H9 (cell line): ENCODE results near the gene DDOST. TPM values are rescaled to one million over a fixed set of nuclear protein-coding genes. Genes with fewer than 3 reads are reported as not detected.

ENCODE experiments used
- DNase-seq: peaks from one replicate; pipeline ENCODE4 v3.0.0-alpha.2; 2017
- H2AFZ ChIP-seq: one replicate; pipeline ENCODE4 v1.6.1; 2013; ENCODE audit warnings: mild to moderate bottlenecking, low read length, control low read depth, moderate library complexity
- H2AK5ac ChIP-seq: 2 replicates; pipeline ENCODE4 v1.6.1; 2013; ENCODE audit warnings: low read length, control low read depth, mixed read lengths; ENCODE audit not compliant: insufficient read length
- H2BK120ac ChIP-seq: one replicate; pipeline ENCODE4 v1.6.1; 2013; ENCODE audit warnings: low read depth, mild to moderate bottlenecking, low read length, control low read depth, inconsistent platforms; ENCODE audit not compliant: poor library complexity, severe bottlenecking
- H2BK12ac ChIP-seq: 2 replicates; pipeline ENCODE4 v1.6.1; 2013; ENCODE audit warnings: low read length, control low read depth, mixed read lengths, low read depth; ENCODE audit not compliant: insufficient read length
- H2BK15ac ChIP-seq: 2 replicates; pipeline ENCODE4 v1.6.1; 2013; ENCODE audit warnings: low read depth, low read length, control low read depth
- H2BK20ac ChIP-seq: one replicate; pipeline ENCODE4 v1.6.1; 2013; ENCODE audit warnings: low read depth, mild to moderate bottlenecking, low read length, control low read depth, inconsistent platforms; ENCODE audit not compliant: poor library complexity, severe bottlenecking
- H2BK5ac ChIP-seq: 2 replicates; pipeline ENCODE4 v1.6.1; 2013; ENCODE audit warnings: low read length, control low read depth, mixed read lengths; ENCODE audit not compliant: insufficient read length
- H3K14ac ChIP-seq: 2 replicates; pipeline ENCODE4 v1.6.1; 2013; ENCODE audit warnings: low read length, control low read depth; ENCODE audit not compliant: insufficient read depth
- H3K18ac ChIP-seq: 2 replicates; pipeline ENCODE4 v1.6.1; 2013; ENCODE audit warnings: low read depth, mild to moderate bottlenecking, mixed read lengths, low read length, control low read depth; ENCODE audit not compliant: insufficient read length
- H3K23ac ChIP-seq: 2 replicates; pipeline ENCODE4 v1.6.1; 2013; ENCODE audit warnings: low read length, control low read depth, mixed read lengths, low read depth; ENCODE audit not compliant: insufficient read length
- H3K23me2 ChIP-seq: 2 replicates; pipeline ENCODE4 v1.6.1; 2013; ENCODE audit warnings: low read depth, mild to moderate bottlenecking, mixed read lengths, low read length, control low read depth; ENCODE audit not compliant: insufficient read length, poor library complexity, severe bottlenecking
- H3K27ac ChIP-seq: 2 replicates; pipeline ENCODE4 v1.5.1; 2013; ENCODE audit warnings: low read length, control low read depth, mixed read lengths, low read depth; ENCODE audit not compliant: insufficient read length
- H3K27me3 ChIP-seq: 2 replicates; pipeline ENCODE4 v1.6.1; 2013; ENCODE audit warnings: low read length, control low read depth, inconsistent platforms; ENCODE audit not compliant: insufficient read depth
- H3K4ac ChIP-seq: 2 replicates; pipeline ENCODE4 v1.6.1; 2013; ENCODE audit warnings: low read depth, mild to moderate bottlenecking, control low read depth, inconsistent platforms, low read length, moderate library complexity
- H3K4me1 ChIP-seq: 2 replicates; pipeline ENCODE4 v1.6.1; 2013; ENCODE audit warnings: low read length, control low read depth, inconsistent platforms; ENCODE audit not compliant: insufficient read depth
- H3K4me2 ChIP-seq: 2 replicates; pipeline ENCODE4 v1.6.1; 2013; ENCODE audit warnings: low read length, control low read depth, mixed read lengths; ENCODE audit not compliant: insufficient read length, insufficient read depth
- H3K56ac ChIP-seq: 2 replicates; pipeline ENCODE4 v1.6.1; 2013; ENCODE audit warnings: low read depth, mild to moderate bottlenecking, mixed read lengths, low read length, control low read depth; ENCODE audit not compliant: insufficient read length
- H3K79me1 ChIP-seq: 2 replicates; pipeline ENCODE4 v1.6.1; 2013; ENCODE audit warnings: low read depth, mild to moderate bottlenecking, moderate library complexity, low read length, control low read depth, inconsistent platforms; ENCODE audit not compliant: insufficient read depth, poor library complexity, severe bottlenecking
- H3K79me2 ChIP-seq: 2 replicates; pipeline ENCODE4 v1.6.1; 2013; ENCODE audit warnings: low read length, control low read depth, inconsistent platforms; ENCODE audit not compliant: insufficient read depth
- H3K9ac ChIP-seq: 2 replicates; pipeline ENCODE4 v1.6.1; 2013; ENCODE audit warnings: low read length, control low read depth, mixed read lengths; ENCODE audit not compliant: insufficient read length; ENCODE audit errors: extremely low read depth
- H3K9me3 ChIP-seq: one replicate; pipeline ENCODE4 v1.6.1; 2013; ENCODE audit warnings: low read depth, low read length, inconsistent platforms; ENCODE audit not compliant: control insufficient read depth
- H3T11ph ChIP-seq: one replicate; pipeline ENCODE4 v1.6.1; 2013; ENCODE audit warnings: mild to moderate bottlenecking, low read length, control low read depth, inconsistent platforms
- H4K20me1 ChIP-seq: one replicate; pipeline ENCODE4 v1.6.1; 2013; ENCODE audit not compliant: control insufficient read depth, insufficient read length, insufficient read depth
- H4K5ac ChIP-seq: 2 replicates; pipeline ENCODE4 v1.6.1; 2013; ENCODE audit warnings: low read depth, mild to moderate bottlenecking, mixed read lengths, low read length, control low read depth; ENCODE audit not compliant: insufficient read length
- H4K8ac ChIP-seq: replicated peaks from 2 replicates; pipeline ENCODE4 v1.6.1; 2013; ENCODE audit warnings: low read length, control low read depth, mixed read lengths, low read depth; ENCODE audit not compliant: insufficient read length
- H4K91ac ChIP-seq: 2 replicates; pipeline ENCODE4 v1.6.1; 2013; ENCODE audit warnings: low read depth, mild to moderate bottlenecking, moderate library complexity, mixed read lengths, low read length, control low read depth; ENCODE audit not compliant: insufficient read length
- H3K27ac Mint-ChIP-seq, 3 experiments: 2 replicates in 2 of 3; 3 replicates in 1 of 3; pipeline ENCODE4 v1.8.0; 2020 to 2021; ENCODE audit warnings: mixed read lengths in 3 of 3, mild to moderate bottlenecking in 1 of 3, moderate library complexity in 1 of 3
- H3K27me3 Mint-ChIP-seq: 2 replicates; pipeline ENCODE4 v1.8.0; 2021; ENCODE audit warnings: low read depth, mild to moderate bottlenecking, moderate library complexity, mixed read lengths
- H3K36me3 Mint-ChIP-seq, 3 experiments: 2 replicates in 2 of 3; 3 replicates in 1 of 3; pipeline ENCODE4 v1.8.0; 2020 to 2021; ENCODE audit warnings: low read depth in 3 of 3, mixed read lengths in 3 of 3; ENCODE audit not compliant: insufficient read depth in 1 of 3
- H3K4me1 Mint-ChIP-seq, 2 experiments: 2 replicates each; pipeline ENCODE4 v1.8.0; 2020; ENCODE audit warnings: mixed read lengths in 2 of 2
- H3K4me3 Mint-ChIP-seq, 2 experiments: 2 replicates in 1 of 2; 3 replicates in 1 of 2; pipeline ENCODE4 v1.8.0; 2020 to 2021; ENCODE audit warnings: mild to moderate bottlenecking in 2 of 2, mixed read lengths in 2 of 2, moderate library complexity in 1 of 2
- H3K9me3 Mint-ChIP-seq, 2 experiments: 2 replicates in 1 of 2; 3 replicates in 1 of 2; pipeline ENCODE4 v1.8.0; 2020; ENCODE audit warnings: mild to moderate bottlenecking in 2 of 2, mixed read lengths in 2 of 2, moderate library complexity in 1 of 2
- CTCF ChIP-seq: fragments of 200-600 bp; sonication (generic); conservative IDR thresholded peaks from 3 replicates; pipeline ENCODE4 v1.8.0; 2021; ENCODE audit warnings: antibody characterized with exemption, mild to moderate bottlenecking
- WGBS: extraction: QIAGEN DNeasy Blood & Tissue Kit; methylation state at CpG from one replicate; pipeline ENCODE4 v1.1.7; 2013; ENCODE audit warnings: missing lambda C conversion rate, low lambda C conversion rate, mixed read lengths; ENCODE audit not compliant: insufficient read length; ENCODE audit errors: extremely low coverage; 5-methylcytosine and 5-hydroxymethylcytosine counted together
- total RNA-seq: library from RNA; stranded (reverse); gene quantifications from 2 replicates; pipeline ENCODE4 v1.2.1, GENCODE V29; 2021

Gene DDOST
- total RNA-seq, 1 experiment from 2014 or later: 255 TPM

- Histone ChIP-seq H3K23ac (no peak overlapping the region), H3K56ac (no peak overlapping the region), H4K20me1 (no peaks in the 10 kb centered on the region), H2BK12ac (no peak overlapping the region), H3K9me3 (no peaks in the 10 kb centered on the region), H3K27ac (no peak overlapping the region), H3K23me2 (no peaks in the 10 kb centered on the region), H3K9ac (no peak overlapping the region), H2BK120ac (no peak overlapping the region), H3K14ac (no peak overlapping the region), H3K4me1 (no peaks in the 10 kb centered on the region), H3T11ph (no peak overlapping the region), H2AFZ (no peak overlapping the region), H2BK5ac (no peak overlapping the region), H2BK20ac (no peak overlapping the region), H3K18ac (no peak overlapping the region), H2BK15ac (no peak overlapping the region), H4K91ac (no peak overlapping the region), H4K5ac (no peak overlapping the region), H3K4me2 (no peak overlapping the region), H3K4ac (no peak overlapping the region), H3K79me2 (no peaks in the 10 kb centered on the region), H2AK5ac (no peak overlapping the region), H4K8ac (no peak overlapping the region), H3K79me1 (no peaks in the 10 kb centered on the region), H3K27me3 (no peaks in the 10 kb centered on the region)
- TF ChIP-seq CTCF: no peak
- no peaks in the 10 kb centered on the region for H3K9me3 Mint-ChIP-seq
- H3K27me3 Mint-ChIP-seq: no peaks in the 10 kb centered on the region; the same call in 1 of the 2 replicates
- DNase-seq: no peak
- H3K27ac Mint-ChIP-seq: peak overlapping the region in 2 of 3 experiments; percentile 35 to 37; a peak in 1 of 7 replicates
- H3K4me3 Mint-ChIP-seq: no peak overlapping the region
- H3K4me1 Mint-ChIP-seq: peaks cover 3% of the 10 kb centered on the region in 2 experiments; a peak in 2 of 4 replicates
- WGBS: no CpG with 5 or more reads among the region's 14 CpGs
- peaks cover 0 to 23% (median 6%) of the 10 kb centered on the region in 3 experiments; a peak in 5 of 7 replicates for H3K36me3 Mint-ChIP-seq
Observed at GRCh38 chr1:20684651-20685050, 23.5 kb upstream of the DDOST start.
